HG03460 (cell line): Measurements from ENCODE around the gene NCMAP.
"Not testable (repeated sequence)": the region's sequence is repeated elsewhere in the genome, so short reads cannot be mapped to it uniquely, and the experiment has no call there.

ENCODE experiments used
- ATAC-seq: cut with Tn5 transposase; IDR thresholded peaks from one replicate; pipeline ENCODE4 v1.9.1; 2021; ENCODE audit not compliant: unreplicated experiment

The NCMAP gene

GRCh38 chr1:24555591-24556413 is at the start of gene NCMAP:
TSS of gene NCMAP (plus strand) at chr1:24556087. CDS start at chr1:24595431, 39,344 bp downstream.
- ATAC-seq: no peak

GRCh38 chr1:24506691-24507381 is 49.1 kb upstream of the NCMAP start:
- ATAC-seq: no peak

DNA sequence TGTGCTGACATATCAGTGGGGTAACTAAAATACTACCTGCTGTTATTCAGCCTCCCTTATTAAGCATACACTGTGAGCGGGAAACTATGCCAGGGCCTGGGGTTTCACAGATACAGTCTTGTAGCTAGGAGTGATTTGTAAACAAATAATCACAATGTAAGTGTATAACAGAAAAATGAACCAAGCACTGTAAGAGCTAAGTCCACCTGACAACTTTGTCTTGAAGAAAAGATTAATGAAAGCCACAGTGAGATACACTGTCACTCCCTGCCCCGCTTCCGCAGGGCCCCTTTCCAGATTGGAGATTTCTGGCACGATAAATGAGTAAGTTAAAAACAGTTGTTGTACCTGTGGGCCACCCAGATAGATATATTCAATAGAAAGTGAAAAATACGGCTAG is 48.5 kb upstream of the NCMAP start:
- ATAC-seq: no peak

DNA sequence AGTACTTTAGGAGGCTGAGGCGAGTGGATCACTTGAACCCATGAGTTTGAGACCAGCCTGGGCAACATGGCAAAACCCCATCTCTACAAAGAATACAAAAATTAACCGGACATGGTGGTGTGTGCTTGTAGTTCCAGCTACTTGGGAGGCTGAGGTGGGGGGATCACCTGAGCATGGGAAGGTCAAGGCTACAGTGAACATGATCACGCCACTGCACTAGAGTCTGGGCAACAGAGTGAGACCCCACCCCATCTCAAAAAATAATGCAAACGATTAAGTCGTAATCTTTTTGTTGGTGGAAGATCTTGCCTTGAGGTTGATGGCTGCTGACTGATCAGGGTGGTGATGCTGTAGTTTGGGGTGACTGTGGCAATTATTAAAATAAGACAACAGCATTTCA is 47.0 kb upstream of the NCMAP start:
- ATAC-seq: no peak

DNA sequence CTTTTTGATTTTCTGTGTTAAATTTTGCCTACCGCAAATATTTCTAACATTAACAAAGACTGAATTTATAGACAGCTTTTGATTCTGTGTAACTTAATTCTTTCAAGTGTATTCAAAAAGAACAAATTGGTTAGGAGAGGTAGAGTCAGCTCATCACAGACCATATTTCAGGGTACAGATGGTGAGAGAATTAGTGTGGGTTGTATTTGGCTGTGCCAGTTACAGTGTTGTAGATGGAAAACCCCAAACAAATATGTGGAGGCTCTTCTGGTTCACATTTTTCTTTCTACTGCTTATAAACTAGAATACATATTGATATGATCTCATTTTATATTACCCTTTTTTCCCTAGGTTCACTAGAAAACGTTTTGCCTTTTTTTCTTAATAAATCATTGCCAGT is 42.2 kb upstream of the NCMAP start:
- no peak for ATAC-seq

DNA sequence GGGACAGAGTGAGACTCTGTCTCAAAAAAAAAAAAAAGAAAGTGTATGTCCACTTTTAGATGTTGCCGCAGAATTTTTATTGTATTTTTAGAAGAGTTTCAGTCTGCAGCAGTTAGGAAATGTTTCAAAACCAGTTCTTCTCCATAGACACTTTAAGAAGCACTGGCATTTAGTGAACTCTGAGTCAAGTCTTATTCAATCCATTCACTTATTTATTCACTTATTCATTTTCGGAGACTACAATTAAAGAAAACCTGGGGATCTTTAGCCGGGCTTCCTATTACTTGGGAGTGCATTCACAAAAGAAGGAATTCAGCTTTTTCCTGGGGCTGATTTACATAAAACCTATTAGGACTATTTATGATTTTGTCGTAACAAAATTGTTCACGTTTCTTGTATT is 40.9 kb upstream of the NCMAP start:
- no peak for ATAC-seq

- ATAC-seq: not testable (repeated sequence)
Observed at GRCh38 chr1:24515671-24516209, 40.1 kb upstream of the NCMAP start.

DNA sequence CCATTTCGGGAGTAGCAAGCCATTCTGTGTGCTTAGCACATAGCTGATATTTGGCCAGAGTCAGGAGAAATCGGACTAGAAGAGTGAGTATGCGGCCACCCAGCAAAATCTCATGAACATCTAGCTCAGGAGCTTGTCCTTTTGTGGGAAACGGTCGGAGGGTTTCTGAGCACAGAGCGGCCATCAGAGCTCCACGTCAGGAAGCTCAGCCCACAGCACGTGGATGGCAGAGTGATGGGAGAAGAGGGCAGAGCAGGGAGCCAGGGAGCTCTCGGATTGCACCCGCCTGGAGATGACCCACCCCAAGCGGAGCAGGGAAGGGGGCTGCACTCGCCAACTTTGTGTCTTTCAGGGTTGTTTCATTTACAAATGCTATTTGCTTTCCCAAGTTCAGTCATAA is 39.4 kb upstream of the NCMAP start:
- no peak for ATAC-seq

DNA sequence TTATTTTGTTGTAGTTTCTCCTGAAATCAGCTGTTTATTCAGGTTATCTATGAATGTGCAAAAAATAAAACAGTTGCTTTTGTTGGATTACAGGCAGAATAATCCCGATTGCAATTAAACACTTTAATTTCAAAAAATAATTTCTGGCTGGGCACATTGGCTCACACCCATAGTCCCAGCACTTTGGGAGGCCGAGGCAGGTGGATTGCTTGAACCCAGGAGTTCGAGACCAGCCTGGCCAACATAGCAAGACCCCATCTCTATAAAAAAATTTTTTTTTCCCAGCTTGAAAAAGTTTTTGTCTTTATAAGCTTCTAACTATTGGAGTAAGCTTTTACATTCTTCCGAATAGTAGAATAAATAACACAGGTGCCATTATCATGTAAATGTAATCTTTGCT is 38.0 kb upstream of the NCMAP start:
- ATAC-seq: no peak

DNA sequence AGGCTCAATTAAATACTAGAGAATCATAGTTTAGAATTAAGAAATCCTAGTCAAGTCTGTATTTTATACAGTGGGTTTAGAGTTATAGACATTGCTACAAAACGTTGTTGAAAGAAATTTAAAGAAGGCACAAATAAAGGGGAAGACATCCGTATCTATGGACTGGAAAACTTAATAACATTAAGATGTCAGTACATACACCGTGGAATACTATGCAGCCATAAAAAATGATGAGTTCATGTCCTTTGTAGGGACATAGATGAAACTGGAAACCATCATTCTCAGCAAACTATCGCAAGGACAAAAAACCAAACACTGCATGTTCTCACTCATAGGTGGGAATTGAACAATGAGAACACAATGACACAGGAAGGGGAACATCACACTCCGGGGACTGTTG is 35.6 kb upstream of the NCMAP start:
- not testable (repeated sequence) for ATAC-seq

DNA sequence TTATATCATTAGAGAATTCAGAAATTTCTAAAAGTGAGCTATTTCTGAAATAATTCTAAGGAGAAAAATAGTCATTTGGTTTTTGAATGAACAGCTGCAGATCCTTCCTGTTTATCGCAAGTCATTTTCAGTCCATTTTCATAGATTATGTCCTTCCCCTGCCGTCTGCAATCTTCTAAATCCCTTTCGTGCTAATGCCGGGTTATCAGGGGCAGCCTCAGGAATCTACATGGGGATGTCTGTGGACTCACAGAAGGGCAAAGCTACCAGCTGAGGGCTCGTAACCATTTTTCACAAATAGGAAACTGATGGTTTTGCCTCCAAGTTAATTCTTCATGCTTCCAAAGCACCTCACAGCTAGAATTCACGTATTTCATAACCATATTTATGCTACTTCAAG is 30.3 kb upstream of the NCMAP start:
- ATAC-seq: no peak

DNA sequence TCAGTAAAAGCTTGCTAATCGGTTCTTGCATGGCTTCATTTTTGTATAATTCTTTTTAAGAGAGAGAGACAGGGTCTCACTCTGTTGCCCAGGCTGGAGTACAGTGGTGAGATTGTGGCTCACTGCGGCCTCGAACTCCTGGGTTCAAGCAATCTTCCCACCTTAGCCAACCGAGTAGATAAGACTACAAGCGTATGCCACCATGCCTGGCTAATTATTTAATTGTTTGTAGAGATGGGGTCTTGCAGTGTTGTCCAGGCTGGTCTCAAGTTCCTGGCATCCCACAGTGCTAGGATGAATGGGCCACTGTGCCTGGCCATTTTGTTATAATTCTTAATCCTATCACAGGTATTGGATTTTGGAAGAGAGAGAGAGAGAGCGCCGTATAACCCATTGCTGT is 29.8 kb upstream of the NCMAP start:
- ATAC-seq: no peak

- ATAC-seq: no peak
Observed at GRCh38 chr1:24526940-24527542, 28.8 kb upstream of the NCMAP start.

GRCh38 chr1:24528744-24529143 is 27.1 kb upstream of the NCMAP start:
- no peak for ATAC-seq

- ATAC-seq: not testable (repeated sequence)
Observed at GRCh38 chr1:24529292-24529691, 26.6 kb upstream of the NCMAP start.

- ATAC-seq: no peak
Observed at GRCh38 chr1:24535021-24535424, 20.9 kb upstream of the NCMAP start.

- ATAC-seq: no peak
Observed at GRCh38 chr1:24535778-24536177, 20.1 kb upstream of the NCMAP start.

GRCh38 chr1:24536391-24536840 is 19.5 kb upstream of the NCMAP start:
- ATAC-seq: peak; percentile 64

DNA sequence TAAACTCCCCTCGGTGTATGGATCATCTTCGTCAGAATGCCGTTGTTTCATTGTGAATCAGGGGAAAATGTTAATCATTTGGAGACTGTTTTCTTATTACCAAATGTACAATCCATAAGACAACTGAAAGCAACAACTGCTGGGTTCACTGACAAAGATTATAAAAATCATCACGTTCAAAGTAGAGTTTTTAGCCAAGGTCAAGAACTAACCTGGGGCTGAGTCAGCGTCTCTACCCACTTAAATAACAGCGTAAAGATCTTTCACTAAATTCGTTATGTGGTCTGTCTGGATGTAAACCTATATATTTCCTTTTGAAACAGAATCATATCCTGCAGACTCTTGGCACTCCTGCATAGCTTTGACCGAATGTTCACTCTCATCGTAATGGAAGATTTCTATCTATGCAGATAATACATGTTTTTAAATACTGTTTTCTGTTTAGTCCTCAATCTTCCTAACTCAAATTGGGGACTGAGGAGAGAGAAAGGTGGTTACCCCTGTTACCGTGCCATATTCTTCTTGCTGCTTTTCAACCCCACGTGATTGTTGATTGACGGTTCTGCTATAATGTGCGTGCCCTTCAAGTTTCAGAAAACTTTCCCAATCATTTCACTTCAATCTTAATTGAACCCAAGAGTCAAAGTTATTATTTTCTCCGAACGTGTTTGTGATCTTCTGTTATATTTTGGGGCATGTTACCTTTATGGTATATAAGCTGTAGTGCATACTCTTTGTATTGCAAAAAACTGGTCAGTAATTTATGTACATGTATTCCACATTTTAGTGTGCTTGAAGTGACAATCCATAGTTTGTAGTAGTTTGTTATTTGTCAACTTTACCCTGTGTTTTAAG is 15.6 kb upstream of the NCMAP start:
- no peak for ATAC-seq

GRCh38 chr1:24540906-24541710 is 14.8 kb upstream of the NCMAP start:
- no peak for ATAC-seq
